G401 (cell line): ENCODE measurements around the gene CEP68. TPM values are rescaled to one million over a fixed set of nuclear protein-coding genes. Genes with fewer than 3 reads are reported as not detected.
A peak's percentile ranks its signal among the peaks of the same experiment; 100 is the strongest.
"Not testable (repeated sequence)": the region's sequence is repeated elsewhere in the genome, so short reads cannot be mapped to it uniquely, and the experiment has no call there.

Experiments
- DNase-seq: peaks from one replicate; pipeline ENCODE4 v3.0.0-alpha.2; 2015; ENCODE audit warnings: low spot score
- in situ Hi-C: cut with HindIII; loops from 2 replicates; pipeline ENCODE4 v1.10.0; 2016; ENCODE audit warnings: low sequenced_read_pairs, mixed read lengths
- total RNA-seq: library from RNA; depleted of rRNA; stranded (reverse); fragments of >200 nt; shearing (Covaris generic); gene quantifications from 2 replicates; pipeline ENCODE4 v1.2.3, GENCODE V29; 2014; rRNA removed

CEP68 gene
- total RNA-seq, 1 experiment from 2014 or later = 12.6 TPM

DNA sequence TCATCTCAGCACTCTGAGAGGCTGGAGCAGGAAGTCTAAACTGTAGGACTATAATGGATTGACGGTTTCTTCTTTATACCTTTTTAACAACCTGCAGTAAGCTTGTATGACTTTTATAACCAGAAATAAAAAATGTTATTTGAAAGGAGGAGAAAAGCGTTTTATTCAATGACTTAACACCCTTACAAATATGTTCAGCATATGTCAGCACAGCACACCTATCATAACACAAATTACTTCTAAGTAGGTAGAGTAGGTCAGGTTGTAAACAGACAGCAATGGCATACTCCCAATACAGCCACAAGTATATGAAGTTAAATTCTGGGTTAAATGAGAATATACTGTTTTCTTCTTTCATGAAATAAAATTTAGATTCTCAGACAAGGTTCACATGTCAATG, 57.6 kb downstream of the CEP68 start:
- DNase-seq = no peak
- in situ Hi-C loops = no loop called here

DNA sequence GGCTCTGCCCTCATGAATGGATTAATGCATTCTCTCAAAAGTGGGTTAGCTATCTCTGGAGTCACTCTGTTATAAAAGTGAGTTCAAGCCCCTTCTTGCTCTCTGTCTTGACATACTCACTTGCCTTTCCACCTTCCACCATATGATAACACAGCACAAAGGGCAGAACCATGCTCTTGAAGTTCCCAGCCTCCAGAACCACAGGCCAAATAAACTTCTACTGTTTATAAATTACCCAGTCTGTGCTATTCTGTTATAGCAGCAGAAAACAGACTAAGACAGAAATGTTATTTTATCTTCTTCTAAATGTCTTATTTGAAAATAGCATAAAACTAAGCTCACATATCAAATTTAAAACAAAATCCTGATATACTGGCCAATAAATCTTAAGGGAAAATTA, 58.7 kb downstream of the CEP68 start:
- in situ Hi-C loops = no loop called here
- DNase-seq = no peak

DNA sequence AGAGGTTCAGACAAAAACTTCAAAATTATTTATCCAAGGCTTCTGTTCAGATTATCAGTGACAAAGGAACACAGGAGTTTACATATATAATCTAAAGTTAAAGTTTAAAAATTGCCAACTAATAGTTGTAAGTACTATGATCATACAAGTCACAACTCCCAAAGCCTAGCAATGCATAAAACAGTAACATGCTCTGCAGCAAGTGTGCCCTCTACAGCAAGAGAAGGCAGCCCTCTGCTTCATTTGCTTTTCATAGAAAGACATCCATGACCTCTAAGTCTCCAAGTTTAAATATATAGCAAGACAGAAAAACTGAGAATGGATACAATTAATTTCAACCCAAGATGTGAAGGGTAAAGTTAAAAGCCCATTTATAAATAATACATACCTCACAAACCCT, 60.4 kb downstream of the CEP68 start:
- no peak for DNase-seq
- in situ Hi-C loops = no loop called here

DNA sequence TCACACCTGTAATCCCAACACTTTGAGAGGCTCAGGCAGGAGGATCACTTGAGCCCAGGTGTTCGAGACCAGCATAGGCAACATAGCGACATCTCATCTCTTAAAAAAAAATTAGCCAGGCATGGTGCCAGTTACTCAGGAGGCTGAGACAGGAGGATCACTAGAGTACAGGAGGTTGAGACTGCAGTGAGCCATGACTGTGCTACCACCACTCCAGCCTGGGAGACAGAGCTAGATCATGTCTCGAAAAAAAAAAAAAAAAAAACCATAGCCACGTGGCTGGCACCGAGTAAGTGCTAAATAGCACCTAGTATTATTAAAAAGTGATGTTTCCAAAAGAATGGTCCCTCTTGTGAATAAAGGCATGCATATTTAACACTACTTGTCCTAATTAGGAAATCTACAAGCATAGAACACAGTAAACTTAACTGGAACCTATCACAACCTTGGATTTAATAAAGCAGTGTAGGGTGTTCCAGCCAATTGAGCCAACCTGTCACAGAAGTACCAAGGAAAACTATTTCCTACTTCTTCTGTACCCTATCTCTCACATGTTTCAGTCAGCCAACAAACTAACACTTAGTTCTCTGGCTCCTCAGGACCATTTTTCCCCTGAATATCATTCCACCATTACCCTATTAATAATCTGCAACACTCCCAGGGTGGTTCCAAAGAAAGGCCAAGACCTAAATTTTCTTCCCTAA, 64.9 kb downstream of the CEP68 start:
- in situ Hi-C loops = no loop called here
- DNase-seq = no peak

DNA sequence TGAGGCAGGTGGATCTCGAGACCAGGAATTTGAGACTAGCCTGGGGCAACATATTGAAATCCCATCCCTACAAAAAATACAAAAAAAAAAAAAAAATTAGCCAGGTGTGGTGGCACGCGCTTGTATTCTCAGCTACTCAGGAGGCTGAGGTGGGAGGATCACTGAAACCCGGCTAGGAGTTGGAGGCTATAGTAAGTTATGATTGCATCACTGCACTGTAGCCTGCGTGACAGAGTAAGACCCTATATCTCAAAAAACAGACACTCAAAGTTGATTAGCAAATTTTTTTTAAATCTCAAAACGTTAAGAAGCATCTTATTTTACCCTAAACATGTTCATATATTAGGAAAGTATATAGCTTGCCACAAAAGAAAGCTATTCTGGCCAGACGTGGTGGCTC, 66.1 kb downstream of the CEP68 start:
- DNase-seq = no peak
- in situ Hi-C loops = no loop called here

DNA sequence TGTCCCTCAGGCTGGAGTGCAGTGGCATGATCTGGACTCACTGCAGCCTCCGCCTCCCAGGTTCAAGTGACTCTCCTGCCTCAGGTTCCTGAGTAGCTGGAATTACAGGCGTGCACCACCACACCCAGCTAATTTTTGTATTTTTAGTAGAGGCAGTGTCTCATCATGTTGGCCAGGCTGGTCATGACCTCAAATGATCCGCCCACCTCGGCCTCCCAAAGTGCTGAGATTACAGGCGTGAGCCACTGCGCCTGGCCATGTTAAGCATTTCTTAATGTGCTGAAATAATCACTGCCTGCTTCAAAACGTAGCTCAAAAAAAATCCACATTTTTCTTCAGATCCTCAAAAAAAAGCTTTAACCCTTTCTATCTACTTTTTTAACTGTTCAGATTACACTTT, 69.2 kb downstream of the CEP68 start:
- in situ Hi-C loops = not testable (repeated sequence)

DNA sequence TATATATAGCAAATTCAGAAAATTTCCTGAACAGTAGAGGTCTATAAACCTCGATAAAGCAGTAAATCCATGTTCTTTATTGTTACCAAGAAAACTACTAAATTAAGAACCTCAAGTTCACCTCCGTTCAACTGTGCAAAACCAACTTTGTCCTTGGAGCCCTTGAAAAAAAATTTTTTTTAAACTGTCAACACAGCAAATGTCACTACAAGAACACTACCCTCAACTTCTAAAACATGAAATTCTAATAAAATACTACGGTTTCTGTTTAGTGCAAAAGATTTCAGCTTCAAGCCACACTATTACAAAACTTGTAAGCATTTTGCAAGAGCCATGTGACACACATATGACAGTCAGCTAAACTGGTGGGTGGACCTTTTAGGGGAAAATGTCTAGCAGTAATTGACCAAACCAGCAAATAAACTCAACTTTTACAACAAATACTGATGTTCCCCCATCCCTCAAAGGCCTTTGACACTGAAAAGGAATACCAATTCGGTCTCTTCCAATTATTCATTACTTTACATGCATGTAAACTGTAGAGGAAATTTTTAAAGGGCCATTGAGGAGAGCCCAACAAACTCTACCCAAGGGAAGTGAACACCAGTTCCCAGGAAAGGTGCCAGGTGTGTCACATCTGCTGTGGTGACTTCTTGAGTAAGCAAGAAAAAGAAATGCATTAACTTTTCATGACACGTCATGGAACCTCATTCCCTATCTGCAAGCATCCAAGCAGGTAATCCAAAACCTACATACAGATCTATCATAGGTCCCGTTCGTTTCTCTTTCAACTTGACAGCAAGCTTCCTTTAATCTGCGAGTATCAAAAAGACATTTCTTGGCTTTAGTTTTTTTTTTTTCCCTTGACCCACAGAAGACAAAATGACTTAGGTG, 72.3 kb downstream of the CEP68 start:
- in situ Hi-C loops = no loop called here
- no peak for DNase-seq

More for the DNA sequence above, 69.2 kb downstream of the CEP68 start:
- DNase-seq = not testable (repeated sequence)

DNA sequence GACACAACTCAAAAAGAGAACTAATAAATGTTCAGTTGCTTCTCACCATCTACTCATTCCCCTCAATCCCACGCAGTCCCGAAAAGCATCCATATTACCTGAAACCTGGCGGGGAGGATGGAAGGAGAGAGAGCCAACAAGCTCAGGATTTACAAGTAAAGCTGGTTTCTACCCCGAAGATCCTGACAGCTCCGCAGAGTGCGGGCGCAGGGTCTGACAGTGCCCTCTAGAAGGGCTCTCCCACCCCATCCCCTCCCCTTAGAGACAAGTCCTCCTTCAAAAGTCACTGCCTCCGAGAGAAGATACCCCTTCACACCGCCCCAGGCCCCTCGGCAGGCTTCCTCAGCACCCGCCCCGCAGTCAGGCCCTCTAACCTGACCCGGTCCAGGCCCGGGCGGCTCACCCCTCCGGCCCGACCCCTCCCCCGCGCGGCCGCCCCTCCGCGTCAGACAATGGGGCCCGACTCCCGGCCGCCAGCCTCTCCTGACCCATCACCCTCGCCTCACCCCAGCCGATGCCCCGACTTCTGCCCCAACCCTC, 73.1 kb downstream of the CEP68 start:
- in situ Hi-C loops = no loop called here
- DNase-seq = peak; percentile 24

DNA sequence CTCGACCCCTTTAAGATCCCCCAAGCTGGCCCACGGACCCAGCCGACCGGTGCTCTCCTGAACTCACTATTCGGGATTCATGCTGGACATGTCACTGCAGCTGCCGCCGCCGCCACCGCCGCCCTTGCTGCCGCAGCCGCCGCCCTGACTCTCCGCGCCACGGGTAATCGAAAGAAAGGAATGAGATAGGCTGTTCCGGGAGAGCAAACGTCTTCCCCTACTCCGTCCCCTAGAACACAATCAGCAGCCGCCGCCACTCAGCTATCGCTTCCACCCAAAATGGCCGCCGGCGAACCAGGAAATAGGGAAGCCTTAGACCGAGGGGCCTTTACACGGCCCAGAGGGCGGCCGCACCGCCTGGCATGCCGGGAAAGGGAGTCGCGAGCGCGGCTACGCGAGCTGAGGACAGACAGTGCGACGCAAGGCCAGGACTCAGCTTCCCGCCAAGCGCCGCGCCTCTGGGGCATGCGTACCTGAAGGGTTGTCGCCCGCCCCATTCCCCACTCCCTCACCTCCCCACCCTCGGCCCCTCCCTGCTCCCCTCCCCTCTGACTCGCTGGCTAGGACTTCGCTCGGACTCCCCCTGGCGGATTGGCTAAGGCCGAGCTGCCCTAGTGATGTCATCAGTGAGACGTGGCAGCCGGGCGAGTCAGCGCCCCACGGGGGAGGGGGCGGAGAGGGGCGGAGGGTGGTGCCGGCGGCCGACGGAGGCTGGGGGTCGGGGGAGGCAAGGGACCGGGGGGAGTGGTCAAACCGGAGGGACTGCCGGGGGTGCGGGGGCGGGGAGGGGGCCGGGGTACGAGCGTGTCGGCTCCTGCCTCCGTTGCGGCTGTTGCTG, 73.8 kb downstream of the CEP68 start, which contains the start of gene RAB1A:
Gene RAB1A, minus strand, starts transcription at position 281 of the 838 bp plus-strand sequence. Its CDS starts 191 bp downstream, at position 90.
- DNase-seq = peak; percentile 100
- in situ Hi-C loops = no loop called here

DNA sequence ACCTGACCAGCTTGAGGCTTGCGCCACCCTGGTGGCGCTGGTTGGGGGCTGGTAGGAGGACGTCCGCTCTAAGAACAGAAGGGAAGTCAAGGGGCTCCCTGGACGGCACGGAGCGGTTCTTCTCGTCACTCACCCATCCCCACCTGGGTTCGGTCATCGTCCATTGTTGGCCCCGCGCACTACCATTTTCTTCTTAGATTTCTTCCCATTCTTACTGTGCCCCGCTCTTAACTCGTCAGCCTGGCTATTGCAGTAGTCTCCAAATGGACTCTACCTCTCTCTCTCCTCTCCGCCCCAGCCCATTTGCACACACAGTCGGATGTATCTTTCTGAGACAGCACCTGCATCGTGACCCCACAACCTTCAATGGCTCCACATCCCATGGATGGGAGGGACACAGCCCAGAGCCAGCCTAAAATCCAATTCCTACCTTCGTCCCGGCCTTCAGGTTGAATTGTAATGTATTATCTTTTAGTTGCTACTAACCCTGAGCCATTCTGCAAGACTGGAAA, 74.5 kb downstream of the CEP68 start:
- in situ Hi-C loops = no loop called here

DNA sequence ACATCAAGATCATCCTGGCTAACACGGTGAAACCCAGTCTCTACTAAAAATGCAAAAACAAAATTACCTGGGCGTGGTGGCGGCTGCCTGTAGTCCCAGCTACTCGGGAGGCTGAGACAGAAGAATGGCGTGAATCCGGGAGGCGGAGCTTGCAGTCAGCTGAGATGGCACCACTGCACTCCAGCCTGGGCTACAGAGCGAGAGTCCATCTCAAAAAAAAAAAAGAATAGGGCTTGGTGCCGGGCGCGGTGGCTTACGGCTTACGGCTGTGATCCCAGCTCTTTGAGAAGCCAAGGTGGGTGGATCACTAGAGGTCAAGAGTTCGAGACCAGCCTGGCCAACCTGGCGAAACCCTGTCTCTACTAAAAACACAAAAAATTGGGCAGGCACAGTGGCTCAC, 76.7 kb downstream of the CEP68 start:
- in situ Hi-C loops, DNase-seq: not testable (repeated sequence)

More for the DNA sequence above, 74.5 kb downstream of the CEP68 start:
- DNase-seq = no peak

DNA sequence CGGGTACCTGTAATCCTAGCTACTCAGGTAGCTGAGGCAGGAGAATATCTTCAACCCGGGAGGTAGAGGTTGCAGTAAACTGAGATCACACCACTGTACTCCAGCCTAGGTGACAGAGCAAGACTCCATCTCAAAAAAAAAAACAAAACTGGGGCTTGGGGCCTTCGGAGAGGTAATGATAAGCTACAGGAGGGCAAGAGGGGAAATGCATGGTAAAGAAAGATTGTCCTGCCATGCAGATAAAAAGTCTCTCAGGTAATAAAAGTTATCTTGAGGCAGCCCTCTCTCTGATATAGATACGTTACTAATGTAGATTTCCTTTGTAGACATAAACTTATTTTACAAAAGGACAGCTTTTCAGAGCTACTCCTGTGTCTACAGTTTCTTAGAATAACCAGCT, 77.4 kb downstream of the CEP68 start:
- DNase-seq = no peak
- in situ Hi-C loops = no loop called here

DNA sequence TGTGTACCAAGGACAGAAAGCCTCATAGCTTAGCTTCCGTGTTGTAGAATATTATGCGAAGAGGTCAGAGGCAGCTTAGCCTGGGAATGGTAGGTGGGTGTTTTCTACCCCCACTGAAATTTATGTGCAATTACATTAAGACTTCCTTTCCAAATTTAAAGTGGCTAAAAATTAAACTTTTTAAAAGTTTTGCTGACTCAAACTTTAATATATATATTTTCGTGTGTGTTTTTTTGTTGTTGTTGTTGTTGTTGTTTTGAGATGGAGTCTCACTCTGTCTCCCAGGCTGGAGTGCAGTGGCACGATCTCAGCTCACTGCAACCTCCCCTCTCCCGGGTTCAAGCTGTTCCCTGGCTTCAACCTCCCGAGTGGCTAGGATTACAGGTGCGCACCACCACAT, 77.9 kb downstream of the CEP68 start:
- in situ Hi-C loops = no loop called here

DNA sequence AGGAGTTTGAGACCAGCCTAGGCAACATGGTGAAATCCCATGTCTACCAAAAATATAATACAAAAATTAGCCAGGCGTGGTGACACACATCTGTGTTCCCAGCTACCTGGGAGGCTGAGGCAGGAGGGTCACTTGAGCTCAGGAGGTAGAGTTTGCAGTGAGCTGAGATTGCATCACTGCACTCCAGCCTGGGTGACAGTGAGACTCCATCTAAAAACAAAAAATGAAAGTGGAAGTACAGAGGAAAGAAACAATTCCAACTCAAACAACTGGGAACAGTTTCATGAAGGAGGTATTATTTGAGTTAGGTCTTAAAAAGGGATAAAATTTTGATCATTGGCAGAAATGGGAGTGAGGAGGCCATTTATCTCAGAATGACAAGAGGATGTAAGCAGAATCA, 80.0 kb downstream of the CEP68 start:
- no peak for DNase-seq
- in situ Hi-C loops = no loop called here

More for the DNA sequence above, 77.9 kb downstream of the CEP68 start:
- DNase-seq = no peak

Other genes with a start within 250 kb of the CEP68 start
- 2.8 and 3.6 TPM in 2 replicates for gene SLC1A4, start 67.0 kb upstream of the CEP68 start, total RNA-seq
- gene RAB1A, start 73.7 kb downstream of the CEP68 start, total RNA-seq = 79.9 and 93.8 TPM in 2 replicates
- 31.9 and 47.2 TPM in 2 replicates for gene ACTR2, start 171.4 kb downstream of the CEP68 start, total RNA-seq